ENCODE measurements around the gene OR8J1. TPM values are rescaled to one million over a fixed set of nuclear protein-coding genes. Genes with fewer than 3 reads are reported as not detected.

The OR8J1 gene
- total RNA-seq, 1 donor from 2014 or later: not detected

DNA sequence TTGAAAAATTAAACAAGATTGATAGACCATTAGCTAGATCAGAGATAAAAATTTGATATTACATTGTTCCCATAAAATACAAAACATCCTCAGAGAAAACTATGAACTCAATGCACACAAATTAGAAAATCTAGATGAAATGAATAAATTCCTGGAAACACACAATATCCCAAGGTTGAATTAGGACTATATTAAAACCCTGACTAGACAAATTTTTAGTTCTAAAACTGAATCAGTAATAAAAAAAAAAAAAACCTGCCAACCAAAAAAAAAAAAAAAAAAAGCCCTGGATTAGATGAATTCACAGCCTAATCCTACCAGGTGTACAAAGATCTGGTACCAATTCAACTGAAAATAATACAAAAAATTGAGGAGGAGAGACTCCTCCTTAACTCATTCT is 13.8 kb upstream of the OR8J1 start:
- TF ChIP-seq, protein P1, sequence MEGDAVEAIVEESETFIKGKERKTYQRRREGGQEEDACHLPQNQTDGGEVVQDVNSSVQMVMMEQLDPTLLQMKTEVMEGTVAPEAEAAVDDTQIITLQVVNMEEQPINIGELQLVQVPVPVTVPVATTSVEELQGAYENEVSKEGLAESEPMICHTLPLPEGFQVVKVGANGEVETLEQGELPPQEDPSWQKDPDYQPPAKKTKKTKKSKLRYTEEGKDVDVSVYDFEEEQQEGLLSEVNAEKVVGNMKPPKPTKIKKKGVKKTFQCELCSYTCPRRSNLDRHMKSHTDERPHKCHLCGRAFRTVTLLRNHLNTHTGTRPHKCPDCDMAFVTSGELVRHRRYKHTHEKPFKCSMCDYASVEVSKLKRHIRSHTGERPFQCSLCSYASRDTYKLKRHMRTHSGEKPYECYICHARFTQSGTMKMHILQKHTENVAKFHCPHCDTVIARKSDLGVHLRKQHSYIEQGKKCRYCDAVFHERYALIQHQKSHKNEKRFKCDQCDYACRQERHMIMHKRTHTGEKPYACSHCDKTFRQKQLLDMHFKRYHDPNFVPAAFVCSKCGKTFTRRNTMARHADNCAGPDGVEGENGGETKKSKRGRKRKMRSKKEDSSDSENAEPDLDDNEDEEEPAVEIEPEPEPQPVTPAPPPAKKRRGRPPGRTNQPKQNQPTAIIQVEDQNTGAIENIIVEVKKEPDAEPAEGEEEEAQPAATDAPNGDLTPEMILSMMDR (IDR thresholded peaks at IDR 0.05): no peak
- H3K9me3 Mint-ChIP-seq (ENCODE audit: low read depth): peaks cover 24% of the 10 kb centered on the region
- H3K36me3 Mint-ChIP-seq (ENCODE audit: low read depth): no peaks in the 10 kb centered on the region
- H3K27ac Mint-ChIP-seq (ENCODE audit: unreplicated experiment): no peak overlapping the region
- H3K4me3 Mint-ChIP-seq (ENCODE audit: unreplicated experiment): no peak overlapping the region
- no peaks in the 10 kb centered on the region for H3K27me3 Mint-ChIP-seq (ENCODE audit: low read depth)
- DNase-seq (ENCODE audit: low spot score): no peak
- no peaks in the 10 kb centered on the region for H3K4me1 Mint-ChIP-seq (ENCODE audit: low read depth)

DNA sequence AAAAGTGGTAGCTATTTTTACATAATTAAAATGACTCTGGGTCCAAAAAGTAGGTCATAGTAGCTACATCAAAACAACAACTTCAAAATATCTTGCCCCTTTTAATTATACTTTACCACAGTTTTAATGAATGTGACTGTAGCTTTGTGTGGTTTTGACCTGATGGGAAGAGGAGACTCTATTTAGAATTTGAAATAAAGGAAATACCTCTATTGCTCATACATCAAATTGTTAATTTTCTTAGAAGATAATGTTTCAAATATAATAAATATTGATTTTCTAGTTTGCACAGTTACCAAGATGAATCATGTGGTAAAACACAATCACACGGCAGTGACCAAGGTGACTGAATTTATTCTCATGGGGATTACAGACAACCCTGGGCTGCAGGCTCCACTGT is 8.4 kb upstream of the OR8J1 start, which contains the start of gene OR8K1:
OR8K1 (plus strand) TSS at position 301 of the 400 bp plus-strand sequence; CDS start at position 301, 0 bp downstream.
- H3K4me1 Mint-ChIP-seq (ENCODE audit: low read depth): no peaks in the 10 kb centered on the region
- H3K27me3 Mint-ChIP-seq (ENCODE audit: low read depth): no peaks in the 10 kb centered on the region
- TF ChIP-seq, protein P1 (IDR thresholded peaks at IDR 0.05): no peak
- no peak within 1 kb of the TSS for H3K4me3 Mint-ChIP-seq (ENCODE audit: unreplicated experiment)
- H3K9me3 Mint-ChIP-seq (ENCODE audit: low read depth): peaks cover 14% of the 10 kb centered on the region
- no peak for DNase-seq (ENCODE audit: low spot score)
- H3K36me3 Mint-ChIP-seq (ENCODE audit: low read depth): no peaks in the 10 kb centered on the region
- no peak within 1 kb of the TSS for H3K27ac Mint-ChIP-seq (ENCODE audit: unreplicated experiment)

DNA sequence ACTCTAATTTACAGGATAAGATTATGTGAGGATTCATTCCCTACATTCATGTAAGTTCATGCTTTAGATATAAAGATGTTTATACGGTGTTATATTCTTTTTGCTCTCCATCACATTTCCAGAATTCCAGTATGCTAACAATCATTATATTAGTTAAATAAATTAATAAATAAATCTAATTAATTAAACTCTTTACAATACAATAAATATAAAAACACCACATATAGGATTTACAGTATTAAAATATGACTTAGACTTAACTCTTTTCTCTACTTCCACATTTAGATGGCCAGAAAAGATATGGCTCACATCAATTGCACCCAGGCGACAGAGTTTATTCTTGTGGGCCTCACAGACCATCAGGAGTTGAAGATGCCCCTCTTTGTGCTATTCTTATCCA is 21.2 kb downstream of the OR8J1 start, which contains the start of gene OR8U1:
OR8U1 (plus strand) TSS at position 301 of the 400 bp plus-strand sequence; CDS start at position 301, 0 bp downstream.
- no peak for DNase-seq (ENCODE audit: low spot score)
- TF ChIP-seq, protein P1 (IDR thresholded peaks at IDR 0.05): no peak
- no peak within 1 kb of the TSS for H3K27ac Mint-ChIP-seq (ENCODE audit: unreplicated experiment)
- H3K4me1 Mint-ChIP-seq (ENCODE audit: low read depth): no peaks in the 10 kb centered on the region
- H3K4me3 Mint-ChIP-seq (ENCODE audit: unreplicated experiment): no peak within 1 kb of the TSS
- no peaks in the 10 kb centered on the region for H3K9me3 Mint-ChIP-seq (ENCODE audit: low read depth)
- peaks cover 2% of the 10 kb centered on the region for H3K27me3 Mint-ChIP-seq (ENCODE audit: low read depth)
- H3K36me3 Mint-ChIP-seq (ENCODE audit: low read depth): no peaks in the 10 kb centered on the region

DNA sequence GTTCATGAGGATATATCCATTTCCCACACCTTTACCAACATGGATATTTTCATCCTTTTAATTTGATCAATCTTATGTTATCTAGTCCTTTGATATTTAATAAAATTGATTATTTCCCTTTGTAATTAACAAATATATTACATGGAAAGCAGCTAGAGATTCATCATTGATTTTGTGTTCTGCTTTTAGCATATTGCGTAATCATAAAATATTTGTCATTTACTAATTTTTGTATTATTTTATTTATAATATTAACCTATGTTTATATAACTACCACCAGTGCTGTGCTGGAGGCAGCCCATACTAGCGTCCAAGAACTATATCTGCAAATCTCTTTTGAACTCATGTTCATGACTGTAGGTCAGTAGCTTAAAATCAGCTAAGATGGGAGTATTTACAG is 26.0 kb downstream of the OR8J1 start:
- no peak overlapping the region for H3K4me3 Mint-ChIP-seq (ENCODE audit: unreplicated experiment)
- H3K27ac Mint-ChIP-seq (ENCODE audit: unreplicated experiment): no peak overlapping the region
- TF ChIP-seq, protein P1 (IDR thresholded peaks at IDR 0.05): no peak
- H3K9me3 Mint-ChIP-seq (ENCODE audit: low read depth): no peaks in the 10 kb centered on the region
- no peaks in the 10 kb centered on the region for H3K4me1 Mint-ChIP-seq (ENCODE audit: low read depth)
- DNase-seq (ENCODE audit: low spot score): no peak
- H3K27me3 Mint-ChIP-seq (ENCODE audit: low read depth): no peaks in the 10 kb centered on the region
- no peaks in the 10 kb centered on the region for H3K36me3 Mint-ChIP-seq (ENCODE audit: low read depth)

DNA sequence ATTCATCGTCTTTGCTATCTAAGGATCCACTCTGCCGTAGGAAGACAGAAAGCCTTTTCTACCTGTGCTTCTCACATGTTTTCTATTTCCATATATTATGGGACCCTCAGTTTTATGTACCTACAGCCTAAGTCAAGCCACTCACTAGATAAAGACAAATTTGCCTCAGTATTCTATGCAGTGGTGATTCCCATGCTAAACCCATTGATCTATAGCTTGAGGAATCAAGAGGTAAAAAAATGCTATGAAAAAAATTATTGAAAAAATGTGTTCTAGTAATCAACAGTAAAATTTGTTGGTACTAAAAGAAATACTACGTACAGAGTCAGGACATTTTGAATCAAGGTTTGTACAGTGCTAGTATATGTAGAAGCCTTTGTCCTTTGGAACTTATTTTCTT is 40.3 kb downstream of the OR8J1 start:
- H3K4me3 Mint-ChIP-seq (ENCODE audit: unreplicated experiment): no peak overlapping the region

More for the DNA sequence above, 40.3 kb downstream of the OR8J1 start:
- no peak overlapping the region for H3K27ac Mint-ChIP-seq (ENCODE audit: unreplicated experiment)
- H3K9me3 Mint-ChIP-seq (ENCODE audit: low read depth): peaks cover 4% of the 10 kb centered on the region
- DNase-seq (ENCODE audit: low spot score): no peak
- no peaks in the 10 kb centered on the region for H3K27me3 Mint-ChIP-seq (ENCODE audit: low read depth)
- H3K36me3 Mint-ChIP-seq (ENCODE audit: low read depth): no peaks in the 10 kb centered on the region
- no peaks in the 10 kb centered on the region for H3K4me1 Mint-ChIP-seq (ENCODE audit: low read depth)
- TF ChIP-seq, protein P1 (IDR thresholded peaks at IDR 0.05): no peak

Data from chondrocyte (in vitro differentiated cells).